Loucy (cell line): ENCODE results near the gene DYNLT4.
A peak's percentile ranks its signal among the peaks of the same experiment; 100 is the strongest.

Experiments used
- H2AFZ ChIP-seq: fragments of 200-600 bp; sonication (generic); 2 replicates; pipeline ENCODE4 v1.6.0; 2016; ENCODE audit warnings: antibody characterized with exemption, mild to moderate bottlenecking, low read length, moderate library complexity
- H3F3A ChIP-seq: fragments of 200-600 bp; 2 replicates; pipeline ENCODE4 v1.6.0; 2016; ENCODE audit warnings: antibody characterized with exemption, low read depth, mild to moderate bottlenecking
- H3K27me3 ChIP-seq: fragments of 200-600 bp; sonication (generic); 2 replicates; pipeline ENCODE4 v1.6.1; 2014; ENCODE audit warnings: low read length, mild to moderate bottlenecking; ENCODE audit not compliant: insufficient read depth, poor library complexity, severe bottlenecking
- H3K36me3 ChIP-seq: fragments of 200-600 bp; sonication (generic); 2 replicates; pipeline ENCODE4 v1.6.1; 2016; ENCODE audit warnings: low read length; ENCODE audit not compliant: insufficient read depth
- H3K4me1 ChIP-seq: fragments of 200-600 bp; sonication (generic); 2 replicates; pipeline ENCODE4 v1.5.1; 2014; ENCODE audit warnings: low read length, mild to moderate bottlenecking; ENCODE audit not compliant: insufficient read depth, poor library complexity, severe bottlenecking
- H3K4me2 ChIP-seq: fragments of 200-600 bp; sonication (generic); 2 replicates; pipeline ENCODE4 v1.6.0; 2014; ENCODE audit warnings: antibody characterized with exemption, low read length, low read depth, mild to moderate bottlenecking; ENCODE audit not compliant: poor library complexity, severe bottlenecking
- H3K4me3 ChIP-seq: fragments of 200-600 bp; sonication (generic); 2 replicates; pipeline ENCODE4 v1.5.1; 2014; ENCODE audit warnings: low read length, mild to moderate bottlenecking, mixed read lengths; ENCODE audit not compliant: poor library complexity, severe bottlenecking
- H3K79me2 ChIP-seq: fragments of 200-600 bp; sonication (generic); 2 replicates; pipeline ENCODE4 v1.6.1; 2014; ENCODE audit warnings: low read length; ENCODE audit not compliant: insufficient read depth
- H3K9ac ChIP-seq: fragments of 200-600 bp; sonication (generic); 2 replicates; pipeline ENCODE4 v1.6.0; 2014; ENCODE audit warnings: mild to moderate bottlenecking, low read depth, low read length, moderate library complexity; ENCODE audit not compliant: poor library complexity, severe bottlenecking
- H3K9me2 ChIP-seq: fragments of 200-600 bp; sonication (generic); replicated peaks from 2 replicates; pipeline ENCODE4 v1.6.1; 2016; ENCODE audit warnings: low read depth, low read length, mixed read lengths
- H3K9me3 ChIP-seq: fragments of 200-600 bp; sonication (generic); 2 replicates; pipeline ENCODE4 v1.6.1; 2014; ENCODE audit warnings: mild to moderate bottlenecking, antibody characterized with exemption, low read length, low read depth; ENCODE audit not compliant: insufficient read depth
- H4K20me1 ChIP-seq: fragments of 200-600 bp; sonication (generic); 2 replicates; pipeline ENCODE4 v1.6.0; 2014; ENCODE audit warnings: antibody characterized with exemption, low read length, mild to moderate bottlenecking; ENCODE audit not compliant: insufficient read depth, poor library complexity, severe bottlenecking
- EZH2phosphoT487 ChIP-seq: fragments of 200-600 bp; IDR thresholded peaks from 2 replicates; pipeline ENCODE4 v1.6.1; 2018; ENCODE audit warnings: antibody characterized with exemption, mild to moderate bottlenecking, moderate library complexity, borderline replicate concordance
- TF ChIP-seq, protein P1 (sequence below): fragments of 200-600 bp; sonication (generic); conservative IDR thresholded peaks from 2 replicates; pipeline ENCODE4 v1.5.1; 2014; ENCODE audit warnings: mild to moderate bottlenecking, antibody characterized with exemption, low read length

Gene DYNLT4

GRCh38 chr1:44807364-44808062 is 362 bp upstream of the DYNLT4 start:
- peak overlapping the region; percentile 60 for H3K9ac ChIP-seq
- no peaks in the 10 kb centered on the region for H3K9me3 ChIP-seq
- H3K36me3 ChIP-seq = no peaks in the 10 kb centered on the region
- H4K20me1 ChIP-seq = no peaks in the 10 kb centered on the region
- no peak overlapping the region for H2AFZ ChIP-seq
- H3K79me2 ChIP-seq = no peaks in the 10 kb centered on the region
- H3K4me2 ChIP-seq = no peak overlapping the region
- H3F3A ChIP-seq = no peaks in the 10 kb centered on the region
- no peak overlapping the region for H3K4me3 ChIP-seq
- no peak for TF ChIP-seq EZH2phosphoT487
- TF ChIP-seq, protein P1, sequence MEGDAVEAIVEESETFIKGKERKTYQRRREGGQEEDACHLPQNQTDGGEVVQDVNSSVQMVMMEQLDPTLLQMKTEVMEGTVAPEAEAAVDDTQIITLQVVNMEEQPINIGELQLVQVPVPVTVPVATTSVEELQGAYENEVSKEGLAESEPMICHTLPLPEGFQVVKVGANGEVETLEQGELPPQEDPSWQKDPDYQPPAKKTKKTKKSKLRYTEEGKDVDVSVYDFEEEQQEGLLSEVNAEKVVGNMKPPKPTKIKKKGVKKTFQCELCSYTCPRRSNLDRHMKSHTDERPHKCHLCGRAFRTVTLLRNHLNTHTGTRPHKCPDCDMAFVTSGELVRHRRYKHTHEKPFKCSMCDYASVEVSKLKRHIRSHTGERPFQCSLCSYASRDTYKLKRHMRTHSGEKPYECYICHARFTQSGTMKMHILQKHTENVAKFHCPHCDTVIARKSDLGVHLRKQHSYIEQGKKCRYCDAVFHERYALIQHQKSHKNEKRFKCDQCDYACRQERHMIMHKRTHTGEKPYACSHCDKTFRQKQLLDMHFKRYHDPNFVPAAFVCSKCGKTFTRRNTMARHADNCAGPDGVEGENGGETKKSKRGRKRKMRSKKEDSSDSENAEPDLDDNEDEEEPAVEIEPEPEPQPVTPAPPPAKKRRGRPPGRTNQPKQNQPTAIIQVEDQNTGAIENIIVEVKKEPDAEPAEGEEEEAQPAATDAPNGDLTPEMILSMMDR = no peak
- H3K4me1 ChIP-seq = peaks cover 25% of the 10 kb centered on the region
- no peaks in the 10 kb centered on the region for H3K9me2 ChIP-seq
- H3K27me3 ChIP-seq = no peaks in the 10 kb centered on the region

DNA sequence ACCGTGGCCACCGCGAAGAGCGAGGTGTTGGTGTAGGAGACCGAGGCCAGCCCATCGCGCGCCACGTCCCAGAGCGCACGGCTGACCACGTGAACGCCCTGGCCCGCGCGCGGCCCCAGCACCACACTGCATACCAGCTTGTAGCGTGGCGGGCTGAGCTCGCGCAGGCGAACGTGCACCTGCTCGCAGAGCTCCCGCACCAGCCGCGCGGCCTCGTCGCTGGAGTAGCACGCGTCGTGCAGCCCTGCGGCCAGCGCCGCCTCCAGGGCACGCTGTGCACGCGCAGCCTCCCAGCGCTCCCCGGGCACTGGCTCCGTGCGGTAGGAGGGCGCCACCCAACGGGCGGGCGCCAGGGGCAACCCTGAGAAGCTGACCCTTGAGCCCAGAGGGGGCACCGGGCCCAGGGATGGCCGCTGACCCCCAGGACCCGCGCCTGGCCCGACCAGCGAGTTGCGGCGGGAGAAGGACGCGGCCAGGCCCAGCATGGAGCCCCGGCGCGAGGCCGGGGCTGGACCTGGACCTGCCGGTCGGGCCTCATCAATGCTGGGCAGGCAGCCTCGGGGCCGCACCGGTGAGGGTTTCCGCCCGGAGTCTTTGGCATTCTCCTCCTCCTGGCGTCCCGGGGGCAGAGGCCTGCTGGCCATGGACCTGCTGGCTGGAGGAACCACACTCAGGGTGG is 987 bp downstream of the DYNLT4 start:
- H3K27me3 ChIP-seq = no peaks in the 10 kb centered on the region
- H3K4me2 ChIP-seq = no peak overlapping the region
- no peaks in the 10 kb centered on the region for H3K9me3 ChIP-seq
- no peak overlapping the region for H2AFZ ChIP-seq
- no peak overlapping the region for H3K9ac ChIP-seq
- no peaks in the 10 kb centered on the region for H3F3A ChIP-seq
- H4K20me1 ChIP-seq = no peaks in the 10 kb centered on the region
- no peaks in the 10 kb centered on the region for H3K9me2 ChIP-seq
- TF ChIP-seq, protein P1 = no peak
- TF ChIP-seq EZH2phosphoT487 = no peak
- H3K79me2 ChIP-seq = no peaks in the 10 kb centered on the region
- H3K36me3 ChIP-seq = no peaks in the 10 kb centered on the region
- peaks cover 25% of the 10 kb centered on the region for H3K4me1 ChIP-seq
- no peak overlapping the region for H3K4me3 ChIP-seq

DNA sequence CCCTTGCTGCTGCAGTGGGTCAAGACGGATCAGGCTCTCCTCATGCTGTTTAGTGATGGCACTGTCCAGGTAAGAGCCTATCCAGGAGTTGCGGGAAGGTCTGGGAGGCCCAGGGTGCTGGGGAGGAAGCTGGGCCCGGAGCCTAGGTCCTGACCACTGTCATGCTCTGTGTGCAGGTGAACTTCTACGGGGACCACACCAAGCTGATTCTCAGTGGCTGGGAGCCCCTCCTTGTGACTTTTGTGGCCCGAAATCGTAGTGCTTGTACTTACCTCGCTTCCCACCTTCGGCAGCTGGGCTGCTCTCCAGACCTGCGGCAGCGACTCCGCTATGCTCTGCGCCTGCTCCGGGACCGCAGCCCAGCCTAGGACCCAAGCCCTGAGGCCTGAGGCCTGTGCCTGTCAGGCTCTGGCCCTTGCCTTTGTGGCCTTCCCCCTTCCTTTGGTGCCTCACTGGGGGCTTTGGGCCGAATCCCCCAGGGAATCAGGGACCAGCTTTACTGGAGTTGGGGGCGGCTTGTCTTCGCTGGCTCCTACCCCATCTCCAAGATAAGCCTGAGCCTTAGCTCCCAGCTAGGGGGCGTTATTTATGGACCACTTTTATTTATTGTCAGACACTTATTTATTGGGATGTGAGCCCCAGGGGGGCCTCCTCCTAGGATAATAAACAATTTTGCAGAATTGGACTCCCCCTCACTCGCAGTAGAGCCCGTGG is 1.7 kb downstream of the DYNLT4 start:
- Histone ChIP-seq H3K9me2 (no peaks in the 10 kb centered on the region), H3K4me1 (peaks cover 25% of the 10 kb centered on the region), H3K9ac (no peak overlapping the region), H3K4me3 (no peak overlapping the region), H3K9me3 (no peaks in the 10 kb centered on the region), H3K36me3 (no peaks in the 10 kb centered on the region), H3K4me2 (no peak overlapping the region), H3K79me2 (peaks cover 4% of the 10 kb centered on the region), H3K27me3 (no peaks in the 10 kb centered on the region), H2AFZ (no peak overlapping the region), H4K20me1 (no peaks in the 10 kb centered on the region), H3F3A (no peaks in the 10 kb centered on the region)
- no peak for TF ChIP-seq EZH2phosphoT487
- TF ChIP-seq, protein P1 = no peak
